ENCODE results near the gene ATXN10. TPM values are rescaled to one million over a fixed set of nuclear protein-coding genes. Genes with fewer than 3 reads are reported as not detected.

ATXN10 gene
- total and polyA plus RNA-seq, 2 of the 13 experiments (the other 11 are each of a cell fraction or from before 2014, with no cell fraction given): 60.1 to 194 TPM

- TF ChIP-seq GRHL1 (CRISPR knock-in tag; conservative IDR thresholded peaks at IDR 0.05) (no peak), ZNF839 (CRISPR knock-in tag; IDR thresholded peaks at IDR 0.05; ENCODE audit: borderline replicate concordance) (no peak), LCORL (IDR thresholded peaks at IDR 0.05) (no peak), LCORL (CRISPR knock-in tag; IDR thresholded peaks at IDR 0.05) (peak; percentile 57; the same call in 1 of the 2 replicates), NONO (IDR thresholded peaks at IDR 0.05) (no peak), NONO (CRISPR knock-in tag; conservative IDR thresholded peaks at IDR 0.05) (peak; percentile 46; the same call in 1 of the 2 replicates), ZBTB4 (CRISPR knock-in tag; IDR thresholded peaks at IDR 0.05; ENCODE audit: borderline replicate concordance) (peak; percentile 77; the same call in 1 of the 2 replicates), FOXC1 (CRISPR knock-in tag; IDR thresholded peaks at IDR 0.05; ENCODE audit: borderline replicate concordance) (no peak), PAXIP1 (CRISPR knock-in tag; conservative IDR thresholded peaks at IDR 0.05) (peak; percentile 57), PITX1 (CRISPR knock-in tag; IDR thresholded peaks at IDR 0.05) (peak; percentile 63), EZH2 (conservative IDR thresholded peaks at IDR 0.05; ENCODE audit: low read depth, low read length) (no peak), ZNF18 (CRISPR knock-in tag; IDR thresholded peaks at IDR 0.05; ENCODE audit: insufficient replicate concordance) (no peak), ZFP62 (CRISPR knock-in tag; IDR thresholded peaks at IDR 0.05) (no peak), POLR2AphosphoS2 (IDR thresholded peaks at IDR 0.05; ENCODE audit: low read depth, low read length) (no peak), ZBTB33 (CRISPR knock-in tag; IDR thresholded peaks at IDR 0.05) (0 out of 2 replicates have a peak, but pooled peaks have one; percentile 33), ZNF354B (CRISPR knock-in tag; IDR thresholded peaks at IDR 0.05) (no peak), ZBTB20 (CRISPR knock-in tag; IDR thresholded peaks at IDR 0.05; ENCODE audit: borderline replicate concordance, low read depth) (no peak)
Measured at GRCh38 chr22:45818424-45819085, 146.9 kb downstream of the ATXN10 start (continued).

Measured in HepG2 (cell line).